GM23248 (cell line): Measurements from ENCODE around the gene ANKMY2. TPM values are rescaled to one million over a fixed set of nuclear protein-coding genes. Genes with fewer than 3 reads are reported as not detected.

Source experiments
- DNase-seq: peaks from one replicate; pipeline ENCODE4 v3.0.0-alpha.2; 2015
- H2AFZ ChIP-seq: fragments of 200-600 bp; sonication (generic); 2 replicates; pipeline ENCODE4 v1.6.1; 2016; ENCODE audit warnings: antibody characterized with exemption
- H3F3A ChIP-seq: fragments of 200-600 bp; sonication (generic); 2 replicates; pipeline ENCODE4 v1.6.1; 2016; ENCODE audit warnings: mild to moderate bottlenecking, antibody characterized with exemption, mixed run types; ENCODE audit not compliant: insufficient read depth
- H3K27ac ChIP-seq: fragments of 200-600 bp; sonication (generic); 2 replicates; pipeline ENCODE4 v1.5.1; 2016; ENCODE audit warnings: mild to moderate bottlenecking
- H3K27me3 ChIP-seq: fragments of 200-600 bp; sonication (generic); replicated peaks from 2 replicates; pipeline ENCODE4 v1.6.1; 2016; ENCODE audit warnings: mild to moderate bottlenecking; ENCODE audit not compliant: insufficient read depth
- H3K36me3 ChIP-seq: fragments of 200-600 bp; sonication (generic); 2 replicates; pipeline ENCODE4 v1.6.1; 2016; ENCODE audit warnings: low read depth, mild to moderate bottlenecking
- H3K4me1 ChIP-seq: fragments of 200-600 bp; sonication (generic); 2 replicates; pipeline ENCODE4 v1.6.1; 2016; ENCODE audit warnings: mild to moderate bottlenecking; ENCODE audit not compliant: insufficient read depth
- H3K4me2 ChIP-seq: fragments of 200-600 bp; sonication (generic); one replicate; pipeline ENCODE4 v1.6.1; 2016; ENCODE audit warnings: mild to moderate bottlenecking; ENCODE audit not compliant: unreplicated experiment
- H3K4me3 ChIP-seq: fragments of 200-600 bp; sonication (generic); 2 replicates; pipeline ENCODE4 v1.5.1; 2016; ENCODE audit warnings: mild to moderate bottlenecking
- H3K79me2 ChIP-seq: fragments of 200-600 bp; sonication (generic); 2 replicates; pipeline ENCODE4 v1.6.1; 2016; ENCODE audit warnings: mild to moderate bottlenecking; ENCODE audit not compliant: insufficient read depth
- H3K9ac ChIP-seq: fragments of 200-600 bp; sonication (generic); 2 replicates; pipeline ENCODE4 v1.6.1; 2016; ENCODE audit warnings: mild to moderate bottlenecking
- H3K9me2 ChIP-seq: fragments of 200-600 bp; sonication (generic); 2 replicates; pipeline ENCODE4 v1.6.1; 2016; ENCODE audit warnings: mixed run types, mild to moderate bottlenecking, moderate library complexity; ENCODE audit not compliant: insufficient read depth
- H3K9me3 ChIP-seq: fragments of 200-600 bp; sonication (generic); one replicate; pipeline ENCODE4 v1.6.1; 2017; ENCODE audit warnings: low read depth
- H4K20me1 ChIP-seq: fragments of 200-600 bp; sonication (generic); 2 replicates; pipeline ENCODE4 v1.6.0; 2016; ENCODE audit not compliant: insufficient read depth
- EZH2 ChIP-seq: fragments of 200-600 bp; sonication (generic); IDR thresholded peaks from 2 replicates; pipeline ENCODE4 v1.6.1; 2018; ENCODE audit warnings: antibody characterized with exemption, mild to moderate bottlenecking; ENCODE audit not compliant: insufficient read depth, poor library complexity, severe bottlenecking
- EZH2phosphoT487 ChIP-seq: fragments of 200-600 bp; sonication (generic); IDR thresholded peaks from 2 replicates; pipeline ENCODE4 v1.6.1; 2018; ENCODE audit warnings: antibody characterized with exemption, moderate library complexity, mild to moderate bottlenecking, low read depth; ENCODE audit not compliant: insufficient read depth
- WGBS, 2 experiments: methylation state at CpG; one replicate each; pipeline ENCODE4 v1.1.6; 2015 to 2017; ENCODE audit warnings: low lambda C conversion rate in 2 of 2, low coverage in 1 of 2; ENCODE audit errors: missing lambda C conversion rate in 2 of 2; 5-methylcytosine and 5-hydroxymethylcytosine counted together
- in situ Hi-C: fragments of 300-500 bp; cut with MboI; formaldehyde crosslinking; loops from 2 replicates; pipeline ENCODE4 v1.15.0; 2020
- polyA plus RNA-seq: library from polyadenylated mRNA; unstranded; fragments of >200 nt; fragmentation: Nextera tagmentation; extraction: Ambion mirVana; gene quantifications from 2 replicates; pipeline ENCODE4 v1.2.1, GENCODE V29; 2016
- total RNA-seq: library from RNA; depleted of rRNA; stranded (reverse); fragments of >200 nt; shearing (Covaris generic); gene quantifications from 2 replicates; pipeline ENCODE4 v1.2.3, GENCODE V29; 2014

Gene ANKMY2
- total and polyA plus RNA-seq, 2 experiments from 2014 or later, result 19.3 to 23.1 TPM

DNA sequence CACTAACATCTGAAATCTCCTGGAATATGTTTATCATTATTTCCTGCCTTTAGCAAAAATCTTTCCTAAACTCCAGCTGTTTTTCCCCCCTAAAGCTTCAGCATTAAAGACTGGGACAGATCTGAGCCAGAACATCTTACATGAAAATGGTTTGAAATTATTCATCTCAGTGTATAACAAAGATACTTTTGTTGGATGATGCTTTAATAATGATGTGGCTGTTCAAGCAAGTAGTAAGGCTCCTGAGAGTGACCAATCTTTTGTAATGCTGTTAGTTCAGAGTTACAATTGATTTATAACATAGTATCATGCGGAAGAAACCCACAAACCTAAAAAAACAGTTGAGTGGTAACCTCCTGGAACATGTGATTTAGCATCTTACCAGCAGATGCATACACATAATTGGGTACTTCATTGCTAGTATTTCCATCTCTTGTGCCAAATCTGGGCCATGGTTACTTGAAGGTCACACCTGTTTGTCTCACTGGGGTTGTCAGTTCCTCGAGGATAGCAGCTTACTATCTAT is 1.9 kb upstream of the ANKMY2 start:
- Histone ChIP-seq H3K4me1 (peaks cover 30% of the 10 kb centered on the region), H3K9ac (peak overlapping the region; percentile 90), H3F3A (peaks cover 12% of the 10 kb centered on the region), H3K27me3 (no peaks in the 10 kb centered on the region), H3K9me2 (no peaks in the 10 kb centered on the region), H2AFZ (no peak overlapping the region), H3K36me3 (no peaks in the 10 kb centered on the region), H3K4me3 (peak overlapping the region; percentile 96), H3K9me3 (no peaks in the 10 kb centered on the region), H3K27ac (no peak overlapping the region; the same call in 1 of the 2 replicates), H4K20me1 (no peaks in the 10 kb centered on the region), H3K4me2 (peak overlapping the region; percentile 90), H3K79me2 (peaks cover 85% of the 10 kb centered on the region)
- peak; percentile 42 for DNase-seq
- 49 to 52% methylated on average over 2 of the region's 2 CpGs for WGBS, 2 experiments
- in situ Hi-C loops, result no loop called here
- TF ChIP-seq EZH2phosphoT487 (no peak), EZH2 (no peak)

DNA sequence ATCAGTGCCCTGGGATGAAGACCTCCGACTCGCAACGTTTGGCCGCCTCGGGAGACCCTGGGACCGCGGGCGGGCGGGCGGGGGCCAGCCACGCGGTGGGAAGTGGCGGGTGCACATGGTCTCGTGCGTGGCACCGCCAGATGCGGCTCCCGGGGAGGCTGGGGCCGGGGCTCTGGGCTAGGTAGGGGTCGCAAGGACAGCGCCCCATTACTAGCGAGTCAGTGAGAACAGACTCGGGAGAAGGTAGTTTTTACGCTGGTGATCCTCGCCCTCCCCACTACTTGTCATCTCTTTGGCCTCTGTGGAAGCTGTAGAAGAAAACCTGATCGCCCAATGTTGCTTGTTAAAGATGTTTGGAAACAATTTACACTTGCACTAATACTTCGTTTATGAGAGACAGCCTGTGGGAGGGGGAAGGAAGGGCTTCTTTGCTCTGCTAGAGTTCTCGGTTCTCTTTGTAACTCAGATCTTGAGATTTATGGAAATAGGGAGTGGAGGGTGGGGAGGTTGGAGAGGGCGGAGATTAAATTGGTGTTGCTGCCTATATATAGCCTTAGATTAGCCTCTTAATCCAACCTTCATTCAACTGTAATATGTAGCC is 1.0 kb upstream of the ANKMY2 start:
- no peak for TF ChIP-seq EZH2phosphoT487
- H3K36me3 ChIP-seq, result no peaks in the 10 kb centered on the region
- peak overlapping the region; percentile 90 for H3K9ac ChIP-seq
- H3K79me2 ChIP-seq, result peaks cover 85% of the 10 kb centered on the region
- peak overlapping the region; percentile 90 for H3K4me2 ChIP-seq
- in situ Hi-C loops, result no loop called here
- 0% methylated on average over 15 to 29 of the region's 29 CpGs for WGBS, 2 experiments
- no peaks in the 10 kb centered on the region for H3K27me3 ChIP-seq
- peak overlapping the region; percentile 95 for H2AFZ ChIP-seq
- no peaks in the 10 kb centered on the region for H4K20me1 ChIP-seq
- peak; percentile 56 for DNase-seq
- H3F3A ChIP-seq, result peaks cover 12% of the 10 kb centered on the region
- peaks cover 30% of the 10 kb centered on the region for H3K4me1 ChIP-seq
- peak overlapping the region; percentile 89 for H3K27ac ChIP-seq
- H3K4me3 ChIP-seq, result peak overlapping the region; percentile 96
- no peaks in the 10 kb centered on the region for H3K9me2 ChIP-seq
- H3K9me3 ChIP-seq, result no peaks in the 10 kb centered on the region

GRCh38 chr7:16644636-16645592 is 640 bp downstream of the ANKMY2 start:
- H3K4me2 ChIP-seq, result peak overlapping the region; percentile 95
- peak; percentile 81 for DNase-seq
- 1 to 2% methylated on average over 54 to 57 of the region's 57 CpGs for WGBS, 2 experiments
- H2AFZ ChIP-seq, result peak overlapping the region; percentile 95
- no peaks in the 10 kb centered on the region for H3K9me2 ChIP-seq
- peaks cover 30% of the 10 kb centered on the region for H3K4me1 ChIP-seq
- peaks cover 12% of the 10 kb centered on the region for H3F3A ChIP-seq
- H4K20me1 ChIP-seq, result no peaks in the 10 kb centered on the region
- H3K79me2 ChIP-seq, result peaks cover 85% of the 10 kb centered on the region
- H3K36me3 ChIP-seq, result no peaks in the 10 kb centered on the region
- no peak for TF ChIP-seq EZH2phosphoT487
- TF ChIP-seq EZH2, result no peak
- peak overlapping the region; percentile 89 for H3K27ac ChIP-seq
- in situ Hi-C loops, result no loop called here
- no peaks in the 10 kb centered on the region for H3K9me3 ChIP-seq
- H3K4me3 ChIP-seq, result peak overlapping the region; percentile 96
- peak overlapping the region; percentile 90 for H3K9ac ChIP-seq
- no peaks in the 10 kb centered on the region for H3K27me3 ChIP-seq

GRCh38 chr7:16644157-16644556 is 1.4 kb downstream of the ANKMY2 start:
- H4K20me1 ChIP-seq, result no peaks in the 10 kb centered on the region
- H3K9ac ChIP-seq, result peak overlapping the region; percentile 90
- no peak for DNase-seq
- in situ Hi-C loops, result no loop called here
- H3K27me3 ChIP-seq, result no peaks in the 10 kb centered on the region
- H3K4me3 ChIP-seq, result peak overlapping the region; percentile 96
- peaks cover 12% of the 10 kb centered on the region for H3F3A ChIP-seq
- H2AFZ ChIP-seq, result peak overlapping the region; percentile 95
- WGBS, 2 experiments, result 78 to 81% methylated on average over 4 of the region's 4 CpGs
- H3K27ac ChIP-seq, result peak overlapping the region; percentile 89
- peak overlapping the region; percentile 95 for H3K4me2 ChIP-seq
- peaks cover 85% of the 10 kb centered on the region for H3K79me2 ChIP-seq
- no peaks in the 10 kb centered on the region for H3K9me2 ChIP-seq
- H3K9me3 ChIP-seq, result no peaks in the 10 kb centered on the region
- TF ChIP-seq EZH2 (no peak), EZH2phosphoT487 (no peak)
- H3K4me1 ChIP-seq, result peaks cover 25% of the 10 kb centered on the region
- no peaks in the 10 kb centered on the region for H3K36me3 ChIP-seq
